Fibroblast of skin of scalp (primary cell): ENCODE data around the gene PDCD1.

Experiments used
- DNase-seq: peaks from one replicate; pipeline ENCODE4 v3.0.0-alpha.2; 2013

PDCD1 gene

GRCh38 chr2:241865416-241865956, 6.8 kb upstream of the PDCD1 start:
- DNase-seq = no peak

DNA sequence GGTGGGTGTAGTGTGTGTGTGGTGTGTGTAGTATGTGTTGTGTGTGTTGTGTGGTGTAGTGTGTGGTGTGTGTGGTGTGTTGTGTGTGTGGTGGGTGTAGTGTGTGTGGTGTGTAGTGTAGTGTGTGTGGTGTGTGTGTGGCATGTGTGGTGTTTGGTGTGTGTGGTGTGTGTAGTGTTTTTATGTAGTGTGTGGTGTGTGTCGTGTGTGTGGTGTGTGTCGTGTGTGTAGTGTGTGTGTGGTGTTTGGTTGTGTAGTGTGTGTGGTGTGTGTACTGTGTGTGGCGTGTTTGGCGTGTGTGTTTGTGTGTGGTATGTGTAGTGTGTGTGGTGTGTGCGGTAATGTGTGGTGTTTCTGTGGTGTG, 6.1 kb upstream of the PDCD1 start:
- no peak for DNase-seq

DNA sequence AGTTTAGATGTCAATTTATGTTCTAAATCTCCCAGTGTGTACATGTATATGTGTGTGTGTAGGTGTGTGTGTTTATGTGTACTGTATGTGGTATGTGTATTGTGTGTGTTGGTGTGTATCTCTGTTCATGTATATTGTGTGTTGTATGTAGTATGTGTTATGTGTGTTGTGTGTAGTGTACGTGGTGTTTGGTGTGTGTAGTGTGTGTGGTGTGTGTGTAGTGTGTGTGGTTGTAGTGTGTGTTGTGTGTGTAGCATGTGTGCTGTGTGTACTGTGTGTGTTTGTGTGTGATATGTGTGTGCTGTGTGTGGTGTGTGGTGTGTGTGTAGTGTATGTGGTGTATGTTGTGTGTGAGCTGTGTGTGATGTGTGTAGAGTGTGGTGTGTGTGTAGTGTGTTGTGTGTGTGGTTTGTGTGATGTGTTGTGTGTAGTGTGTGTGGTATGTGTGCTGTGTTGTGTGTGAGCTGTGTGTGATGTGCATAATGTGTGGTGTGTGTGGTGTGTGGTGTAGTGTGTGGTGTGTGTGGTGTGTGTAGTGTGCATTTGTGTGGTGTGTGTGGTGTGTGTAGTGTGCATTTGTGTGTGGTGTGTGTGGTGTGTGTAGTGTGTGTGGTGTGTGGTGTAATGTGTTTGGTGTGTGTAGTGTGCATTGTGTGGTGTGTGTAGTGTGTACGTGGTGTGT, 5.6 kb upstream of the PDCD1 start:
- DNase-seq = no peak

- peak; percentile 19 for DNase-seq
These were observed 4.9 kb upstream of the PDCD1 start for GRCh38 chr2:241863536-241863954.

- no peak for DNase-seq
These were observed 4.3 kb upstream of the PDCD1 start for GRCh38 chr2:241862775-241863535.

DNA sequence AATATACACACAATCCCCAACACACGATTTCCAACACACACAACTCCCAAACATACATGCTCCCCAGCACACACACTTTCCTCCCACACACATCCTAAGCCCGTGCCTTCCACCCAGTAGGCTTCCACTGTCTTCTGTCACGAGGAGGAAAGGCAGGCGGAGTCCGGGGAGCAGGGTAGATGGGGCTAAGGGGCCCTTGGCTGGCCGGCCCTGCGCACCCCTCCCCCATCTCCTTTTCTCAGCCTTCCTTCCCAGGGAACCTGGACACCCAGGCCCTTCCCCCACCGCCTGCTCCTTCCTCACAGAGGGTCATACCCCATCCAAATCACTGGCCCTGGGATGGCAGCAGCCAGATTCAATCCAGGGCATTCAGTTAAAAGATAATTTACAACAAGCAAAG, 3.4 kb upstream of the PDCD1 start:
- DNase-seq = no peak

DNA sequence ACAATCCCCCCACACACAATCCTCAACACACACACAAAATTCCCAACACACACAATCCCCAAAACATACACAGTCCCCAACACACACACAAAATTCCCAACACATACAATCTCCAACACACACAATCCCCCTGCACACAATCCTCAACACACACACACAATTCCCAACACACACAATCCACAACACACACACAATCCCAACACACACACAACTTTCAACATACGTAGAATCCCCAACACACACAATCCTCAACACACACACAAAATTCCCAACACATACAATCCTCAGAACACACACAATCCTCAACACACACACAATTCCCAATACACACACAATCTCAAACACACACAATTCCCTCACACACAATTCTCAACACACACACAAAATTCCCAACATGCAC, 2.6 kb upstream of the PDCD1 start:
- no peak for DNase-seq

GRCh38 chr2:241860184-241861078, 1.7 kb upstream of the PDCD1 start:
- DNase-seq = no peak

DNA sequence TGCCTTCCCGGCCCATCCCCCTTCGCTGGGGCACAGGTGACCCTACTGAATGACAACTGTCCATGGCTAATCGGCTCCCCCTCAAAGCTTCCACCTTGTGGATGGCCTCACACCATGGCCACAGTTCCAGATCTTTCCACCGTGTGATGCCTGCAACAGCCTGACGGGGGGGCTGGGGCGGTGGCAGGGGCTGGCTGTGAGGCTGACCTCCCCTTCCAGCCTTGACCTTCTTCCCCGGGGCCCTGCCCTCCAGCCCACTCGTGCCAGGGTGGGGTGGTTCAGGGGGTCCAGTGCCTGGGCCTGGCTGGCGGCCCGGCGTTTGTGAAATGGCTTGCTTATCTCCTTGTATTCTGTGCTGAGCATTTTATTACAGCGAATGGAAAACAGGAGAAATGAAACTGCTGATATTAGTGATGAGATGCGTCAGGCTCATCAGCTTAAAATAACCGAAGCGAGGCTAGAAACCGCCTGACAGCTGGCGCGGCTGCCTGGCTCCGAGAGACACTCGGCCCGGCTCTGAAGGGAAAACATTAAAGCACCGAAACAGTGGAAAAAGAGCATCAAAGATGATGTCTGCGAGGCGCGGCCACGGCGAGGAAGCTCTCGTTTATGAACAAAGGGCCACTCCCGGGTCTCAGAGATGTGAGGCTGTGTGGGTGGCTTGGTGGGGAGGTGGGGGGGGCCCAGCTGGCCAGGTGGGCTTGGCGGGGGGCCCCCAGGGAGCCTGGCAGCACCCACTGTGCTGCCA, 916 bp upstream of the PDCD1 start:
- no peak for DNase-seq

- no peak for DNase-seq
These were observed 332 bp upstream of the PDCD1 start for GRCh38 chr2:241859017-241859435.

GRCh38 chr2:241857572-241858121, 1.0 kb downstream of the PDCD1 start:
- no peak for DNase-seq

GRCh38 chr2:241857041-241857541, 1.6 kb downstream of the PDCD1 start:
- DNase-seq = no peak

DNA sequence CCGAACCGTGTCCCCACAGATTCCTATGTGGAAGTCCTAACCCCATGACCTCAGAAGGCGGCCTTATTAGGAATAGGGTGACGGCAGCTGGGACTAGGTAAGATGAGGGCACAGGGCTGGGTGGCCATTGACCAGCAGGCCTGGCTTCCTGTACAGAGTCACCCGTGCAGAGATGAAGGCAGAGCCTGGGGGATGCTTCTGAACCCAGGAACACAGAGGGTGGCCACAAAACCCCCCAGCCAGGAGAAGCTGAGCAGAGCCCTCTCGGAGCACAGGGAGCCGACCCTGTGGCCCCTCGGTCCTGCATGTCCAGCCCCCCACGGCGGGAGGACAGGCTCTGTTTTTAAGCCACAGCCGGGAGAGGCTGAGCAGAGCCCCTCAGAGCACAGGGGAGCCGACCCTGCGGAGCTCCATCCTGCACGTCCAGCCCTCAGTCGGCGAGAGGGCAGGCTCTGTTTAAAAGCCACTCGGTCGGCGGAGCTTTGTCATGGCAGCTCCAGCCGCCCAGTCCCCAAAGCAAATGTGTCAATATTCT, 2.7 kb downstream of the PDCD1 start:
- no peak for DNase-seq

- no peak for DNase-seq
These were observed 3.3 kb downstream of the PDCD1 start for GRCh38 chr2:241855245-241855887.

DNA sequence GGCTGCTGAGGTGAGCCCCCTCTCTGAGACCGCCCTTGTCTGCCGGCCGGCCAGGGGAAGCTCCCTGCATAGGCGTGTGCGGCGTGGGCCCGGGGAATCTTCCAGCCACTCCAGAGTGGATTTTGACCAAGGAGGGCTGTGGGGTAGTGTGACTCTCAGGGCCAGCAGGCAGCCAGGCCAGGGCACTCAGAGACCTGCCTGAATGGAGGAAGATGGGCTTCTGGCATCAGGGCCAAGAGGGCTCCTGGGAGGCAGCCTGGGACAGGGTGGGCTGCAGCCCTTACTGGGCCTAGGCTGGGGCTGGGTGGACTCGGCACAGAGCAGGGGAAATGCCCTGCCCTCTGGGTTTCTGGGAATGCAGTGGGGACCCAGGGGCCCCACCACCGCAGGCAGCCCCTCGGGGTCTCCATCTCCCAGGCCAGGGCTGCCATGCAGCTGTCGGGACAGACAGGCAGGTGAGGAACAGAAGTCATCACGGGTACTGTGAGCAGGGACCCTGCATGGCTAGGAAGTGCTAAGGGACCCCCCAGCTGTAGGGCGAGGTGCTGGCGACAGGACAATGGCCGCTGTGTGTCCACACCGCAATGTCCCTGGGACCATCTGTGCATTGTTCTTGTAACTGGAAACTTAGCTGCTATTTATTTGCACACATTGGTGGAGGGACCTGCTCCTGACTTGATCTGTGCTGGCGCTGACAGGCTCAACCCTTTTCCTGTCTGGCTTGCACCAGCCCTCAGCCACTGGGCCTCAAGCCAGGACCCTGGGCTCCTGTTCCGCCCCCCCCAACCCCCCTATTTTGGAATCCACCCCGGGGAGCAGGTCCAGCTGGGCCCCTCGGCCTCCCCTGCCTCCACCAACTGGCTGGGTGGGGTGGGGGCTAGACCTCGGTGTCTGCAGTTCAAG, 4.1 kb downstream of the PDCD1 start:
- DNase-seq = no peak

DNA sequence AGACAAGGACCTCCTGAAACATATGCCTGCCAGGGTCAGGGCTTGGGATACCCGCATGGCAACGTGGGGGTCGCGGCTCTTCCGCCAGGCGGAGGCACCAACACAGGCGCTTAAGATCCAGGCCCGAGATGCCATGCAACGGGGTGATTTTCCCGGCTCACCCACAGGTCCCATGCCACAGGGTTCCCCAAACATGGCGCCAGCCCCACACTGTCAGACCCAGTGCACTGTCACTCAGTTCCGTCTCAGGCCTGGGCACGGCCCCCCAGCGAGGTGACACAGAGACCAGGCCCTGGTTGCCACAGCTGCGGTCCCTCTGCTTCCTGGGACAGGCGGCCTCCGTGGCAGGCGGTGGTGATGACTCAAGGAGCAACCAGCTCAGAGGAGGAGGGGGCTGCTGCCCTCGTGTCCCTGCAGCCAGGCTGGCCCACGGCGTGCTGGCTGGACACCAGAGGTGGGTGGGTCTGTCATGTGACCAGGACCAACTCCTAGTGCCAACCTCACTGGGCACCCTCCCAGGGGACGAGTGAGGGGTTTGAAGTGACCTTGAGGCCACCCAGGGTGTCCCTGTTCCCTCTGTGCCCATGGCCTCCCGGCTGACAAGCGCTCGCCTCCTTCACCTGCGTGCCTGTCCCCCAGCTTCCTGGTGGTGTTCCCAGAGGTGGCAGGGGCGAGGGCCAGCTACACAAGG, 4.9 kb downstream of the PDCD1 start:
- peak; percentile 37 for DNase-seq

GRCh38 chr2:241852981-241853631, 5.6 kb downstream of the PDCD1 start:
- DNase-seq = no peak

DNA sequence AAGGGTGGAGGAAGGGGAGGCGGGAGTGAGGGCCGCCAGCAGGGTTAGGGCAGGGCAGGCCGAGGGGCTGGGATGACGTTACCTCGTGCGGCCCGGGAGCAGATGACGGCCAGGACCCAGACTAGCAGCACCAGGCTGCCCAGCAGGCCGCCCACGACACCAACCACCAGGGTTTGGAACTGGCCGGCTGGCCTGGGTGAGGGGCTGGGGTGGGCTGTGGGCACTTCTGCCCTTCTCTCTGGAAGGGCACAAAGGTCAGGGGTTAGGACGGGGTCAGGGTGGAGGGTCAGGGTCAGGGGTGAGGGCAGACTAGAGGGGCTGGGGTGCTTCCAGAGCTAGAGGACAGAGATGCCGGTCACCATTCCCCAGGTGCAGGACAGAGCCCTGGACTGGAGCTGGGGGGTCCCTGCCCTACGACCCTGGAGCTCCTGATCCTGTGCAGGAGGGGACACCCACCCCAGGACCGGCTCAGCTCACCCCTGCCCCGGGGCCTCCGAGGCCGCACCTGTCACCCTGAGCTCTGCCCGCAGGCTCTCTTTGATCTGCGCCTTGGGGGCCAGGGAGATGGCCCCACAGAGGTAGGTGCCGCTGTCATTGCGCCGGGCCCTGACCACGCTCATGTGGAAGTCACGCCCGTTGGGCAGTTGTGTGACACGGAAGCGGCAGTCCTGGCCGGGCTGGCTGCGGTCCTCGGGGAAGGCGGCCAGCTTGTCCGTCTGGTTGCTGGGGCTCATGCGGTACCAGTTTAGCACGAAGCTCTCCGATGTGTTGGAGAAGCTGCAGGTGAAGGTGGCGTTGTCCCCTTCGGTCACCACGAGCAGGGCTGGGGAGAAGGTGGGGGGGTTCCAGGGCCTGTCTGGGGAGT, 6.3 kb downstream of the PDCD1 start:
- no peak for DNase-seq
